NAMALWA (cell line): ENCODE data around the gene CD320.

Source experiments
- DNase-seq: peaks from one replicate; pipeline ENCODE4 v3.0.0-alpha.2; 2015; ENCODE audit warnings: low spot score

CD320 gene

GRCh38 chr19:8254286-8255001, 53.7 kb downstream of the CD320 start:
- no peak for DNase-seq

DNA sequence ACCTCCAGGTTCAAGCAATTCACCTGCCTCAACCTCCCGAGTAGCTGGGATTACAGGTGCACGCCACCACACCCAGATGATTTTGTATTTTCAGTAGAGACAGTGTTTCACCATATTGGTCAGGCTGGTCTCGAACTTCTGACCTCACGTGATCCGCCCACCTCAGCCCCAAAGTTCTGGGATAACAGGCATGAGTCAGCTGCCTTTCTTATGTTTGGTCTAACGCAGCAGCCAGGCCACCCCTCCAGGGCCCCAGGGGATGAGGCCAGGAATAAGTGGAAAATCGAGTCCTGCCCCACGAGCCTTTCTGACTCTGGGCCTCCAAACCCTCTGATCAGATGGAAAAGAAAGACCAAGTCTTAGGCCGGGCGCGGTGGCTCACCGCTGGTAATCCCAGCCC, 54.5 kb downstream of the CD320 start:
- DNase-seq, result no peak

- DNase-seq, result peak; percentile 91
Observed at GRCh38 chr19:8252922-8253589, 55.1 kb downstream of the CD320 start.
